ENCODE results near the gene DAW1. TPM values are rescaled to one million over a fixed set of nuclear protein-coding genes. Genes with fewer than 3 reads are reported as not detected.
A peak's percentile ranks its signal among the peaks of the same experiment; 100 is the strongest.

DAW1 gene
- total RNA-seq, 2 experiments from 2014 or later: not detected

GRCh38 chr2:227870710-227871374 is 589 bp upstream of the DAW1 start:
- H3K4me3 Mint-ChIP-seq: no peak overlapping the region
- CTCF ChIA-PET: interaction anchor here (0.9 to 1.1 kb wide), 2 partner anchors 9 to 97 kb away, joined by 3 to 4 read pairs; no protein-coding TSS in a partner anchor

GRCh38 chr2:227872676-227873075 is 1.2 kb downstream of the DAW1 start:
- no peak overlapping the region for H3K27ac ChIP-seq (ENCODE audit: low read depth in 1 of 2, low read length in 2 of 2)
- peaks cover 8 to 21% of the 10 kb centered on the region in 2 experiments for H3K27me3 ChIP-seq (ENCODE audit: control insufficient read depth in 1 of 2, insufficient read depth in 2 of 2, low read length in 2 of 2)
- peaks cover 37% of the 10 kb centered on the region for H3K27me3 Mint-ChIP-seq
- no peaks in the 10 kb centered on the region for H3K36me3 ChIP-seq (ENCODE audit: insufficient read depth, low read length)
- intact Hi-C loops (cut with DNase I, micrococcal nuclease): no loop called here
- H3K36me3 Mint-ChIP-seq (ENCODE audit: low read depth): no peaks in the 10 kb centered on the region
- H3K4me3 Mint-ChIP-seq: no peak overlapping the region
- no peaks in the 10 kb centered on the region for H3K9me3 Mint-ChIP-seq
- no peak for ATAC-seq (ENCODE audit: poor library complexity)
- H3K9me3 ChIP-seq (ENCODE audit: control insufficient read depth in 1 of 2, insufficient read depth in 1 of 2, low read length in 2 of 2): no peaks in the 10 kb centered on the region
- DNase-seq: no peak
- CTCF ChIA-PET: interaction anchor here (1.8 kb wide), 1 partner anchor 10 kb away, joined by 4 read pairs; no protein-coding TSS in a partner anchor
- TF ChIP-seq CTCF (IDR thresholded peaks at IDR 0.05): no peak
- POLR2A ChIA-PET: no interaction called here
- H3K4me3 ChIP-seq (ENCODE audit: low read length): no peak overlapping the region
- H3K4me1 ChIP-seq (ENCODE audit: insufficient read depth, low read length): peaks cover 8% of the 10 kb centered on the region
- no peaks in the 10 kb centered on the region for H3K4me1 Mint-ChIP-seq (ENCODE audit: low read depth)
- no peak overlapping the region for H3K27ac Mint-ChIP-seq

More at GRCh38 chr2:227870710-227871374, 589 bp upstream of the DAW1 start:
- no peak overlapping the region for H3K27ac ChIP-seq (ENCODE audit: low read depth in 1 of 2, low read length in 2 of 2)
- Mint-ChIP-seq H3K4me1 (ENCODE audit: low read depth) (no peaks in the 10 kb centered on the region), H3K9me3 (no peaks in the 10 kb centered on the region), H3K36me3 (ENCODE audit: low read depth) (no peaks in the 10 kb centered on the region), H3K27ac (no peak overlapping the region), H3K27me3 (peaks cover 37% of the 10 kb centered on the region)
- peaks cover 8% of the 10 kb centered on the region for H3K4me1 ChIP-seq (ENCODE audit: insufficient read depth, low read length)
- no peaks in the 10 kb centered on the region for H3K9me3 ChIP-seq (ENCODE audit: control insufficient read depth in 1 of 2, insufficient read depth in 1 of 2, low read length in 2 of 2)
- POLR2A ChIA-PET: no interaction called here
- peak overlapping the region; percentile 23 for H3K4me3 ChIP-seq (ENCODE audit: low read length)
- no peaks in the 10 kb centered on the region for H3K36me3 ChIP-seq (ENCODE audit: insufficient read depth, low read length)
- intact Hi-C loops (cut with DNase I, micrococcal nuclease): no loop called here
- ATAC-seq (ENCODE audit: poor library complexity) (no peak), DNase-seq (no peak)
- peaks cover 8 to 21% of the 10 kb centered on the region in 2 experiments for H3K27me3 ChIP-seq (ENCODE audit: control insufficient read depth in 1 of 2, insufficient read depth in 2 of 2, low read length in 2 of 2)
- TF ChIP-seq CTCF (IDR thresholded peaks at IDR 0.05): no peak

DNA sequence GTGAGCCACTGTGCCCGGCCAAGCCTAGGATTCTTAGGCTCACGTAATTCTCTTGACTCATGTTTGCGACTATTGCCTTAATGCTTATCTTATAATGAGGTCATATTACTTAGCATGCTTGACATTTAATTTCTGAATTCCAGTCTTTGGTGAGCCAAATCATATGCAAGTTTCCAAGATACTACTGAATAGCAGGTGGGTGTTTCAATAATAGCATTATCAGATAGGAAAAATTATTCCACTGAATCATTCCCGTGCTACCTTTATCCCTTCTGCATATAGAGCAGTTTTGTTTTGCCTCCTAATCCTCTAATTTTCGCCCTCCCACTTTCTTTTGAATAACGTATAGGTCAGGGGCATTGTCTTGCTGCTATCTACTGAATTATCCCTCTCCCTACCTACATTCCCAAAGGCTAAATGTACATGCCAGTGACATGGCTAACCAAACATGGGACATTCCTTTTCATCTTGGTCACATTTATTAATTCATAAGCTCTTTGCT is 4.9 kb downstream of the DAW1 start:
- Histone ChIP-seq H3K36me3 (ENCODE audit: insufficient read depth, low read length) (no peaks in the 10 kb centered on the region), H3K4me3 (ENCODE audit: low read length) (no peak overlapping the region), H3K27ac (ENCODE audit: low read depth in 1 of 2, low read length in 2 of 2) (no peak overlapping the region), H3K4me1 (ENCODE audit: insufficient read depth, low read length) (peaks cover 4% of the 10 kb centered on the region), H3K27me3 (ENCODE audit: control insufficient read depth in 1 of 2, insufficient read depth in 2 of 2, low read length in 2 of 2) (peaks cover 8 to 14% of the 10 kb centered on the region in 2 experiments), H3K9me3 (ENCODE audit: control insufficient read depth in 1 of 2, insufficient read depth in 1 of 2, low read length in 2 of 2) (no peaks in the 10 kb centered on the region)
- H3K4me3 Mint-ChIP-seq: no peak overlapping the region
- DNase-seq (no peak), ATAC-seq (ENCODE audit: poor library complexity) (no peak)
- ChIA-PET POLR2A (no interaction called here), CTCF (interaction anchor here (1.1 kb wide), 1 partner anchor 14 kb away, joined by 3 read pairs; no protein-coding TSS in a partner anchor)
- H3K27me3 Mint-ChIP-seq: peaks cover 28% of the 10 kb centered on the region
- intact Hi-C loops (cut with DNase I, micrococcal nuclease): no loop called here
- no peak for TF ChIP-seq CTCF (IDR thresholded peaks at IDR 0.05)
- no peaks in the 10 kb centered on the region for H3K36me3 Mint-ChIP-seq (ENCODE audit: low read depth)
- H3K4me1 Mint-ChIP-seq (ENCODE audit: low read depth): no peaks in the 10 kb centered on the region
- H3K9me3 Mint-ChIP-seq: no peaks in the 10 kb centered on the region
- no peak overlapping the region for H3K27ac Mint-ChIP-seq

Data from CD4-positive, alpha-beta T cell (primary cell).